ENCODE data around the gene CYP1B1.

- TF ChIP-seq CTCF (conservative IDR thresholded peaks at IDR 0.05 in 1 of 2, IDR thresholded peaks at IDR 0.05 in 1 of 2; ENCODE audit: extremely low read depth in 1 of 2, insufficient read depth in 1 of 2, low read depth in 1 of 2, low read length in 2 of 2) (no peak), EZH2 (IDR thresholded peaks at IDR 0.05; ENCODE audit: borderline replicate concordance, low read length) (no peak)
These were observed 46.4 kb upstream of the CYP1B1 start for GRCh38 chr2:38122344-38122743.

Data from mammary epithelial cell (primary cell).